GM18868 (cell line): ENCODE results near the gene IDH3A.

ENCODE experiments used
- ATAC-seq: cut with Tn5 transposase; IDR thresholded peaks from one replicate; pipeline ENCODE4 v1.9.1; 2021; ENCODE audit warnings: mild to moderate bottlenecking, moderate library complexity; ENCODE audit not compliant: unreplicated experiment

Gene IDH3A

GRCh38 chr15:78201281-78202190, 52.4 kb downstream of the IDH3A start:
- ATAC-seq, result no peak

GRCh38 chr15:78203346-78204225, 54.4 kb downstream of the IDH3A start:
- no peak for ATAC-seq

GRCh38 chr15:78204351-78205309, 55.5 kb downstream of the IDH3A start:
- no peak for ATAC-seq

GRCh38 chr15:78205337-78205736, 56.2 kb downstream of the IDH3A start:
- ATAC-seq, result no peak

GRCh38 chr15:78205856-78206255, 56.7 kb downstream of the IDH3A start:
- no peak for ATAC-seq

GRCh38 chr15:78206326-78207109, 57.4 kb downstream of the IDH3A start:
- ATAC-seq, result no peak

- no peak for ATAC-seq
Measured at GRCh38 chr15:78207110-78207458, 57.9 kb downstream of the IDH3A start.

GRCh38 chr15:78207641-78208340, 58.6 kb downstream of the IDH3A start:
- ATAC-seq, result no peak

GRCh38 chr15:78208341-78208844, 59.2 kb downstream of the IDH3A start:
- ATAC-seq, result no peak

- ATAC-seq, result no peak
Measured at GRCh38 chr15:78208887-78209645, 59.9 kb downstream of the IDH3A start.

GRCh38 chr15:78209646-78210348, 60.6 kb downstream of the IDH3A start:
- ATAC-seq, result no peak

GRCh38 chr15:78210349-78210717, 61.2 kb downstream of the IDH3A start:
- ATAC-seq, result no peak

- no peak for ATAC-seq
Measured at GRCh38 chr15:78211189-78211921, 62.2 kb downstream of the IDH3A start.

GRCh38 chr15:78212008-78212407, 62.8 kb downstream of the IDH3A start:
- no peak for ATAC-seq

GRCh38 chr15:78212546-78213424, 63.6 kb downstream of the IDH3A start:
- ATAC-seq, result no peak

- no peak for ATAC-seq
Measured at GRCh38 chr15:78213425-78213750, 64.2 kb downstream of the IDH3A start.
